GM21528 (cell line): ENCODE data around the gene FOXO3.

Experiments used
- ATAC-seq: cut with Tn5 transposase; IDR thresholded peaks from one replicate; pipeline ENCODE4 v1.9.1; 2021; ENCODE audit warnings: mild to moderate bottlenecking, moderate library complexity; ENCODE audit not compliant: unreplicated experiment, low FRiP score

The FOXO3 gene

DNA sequence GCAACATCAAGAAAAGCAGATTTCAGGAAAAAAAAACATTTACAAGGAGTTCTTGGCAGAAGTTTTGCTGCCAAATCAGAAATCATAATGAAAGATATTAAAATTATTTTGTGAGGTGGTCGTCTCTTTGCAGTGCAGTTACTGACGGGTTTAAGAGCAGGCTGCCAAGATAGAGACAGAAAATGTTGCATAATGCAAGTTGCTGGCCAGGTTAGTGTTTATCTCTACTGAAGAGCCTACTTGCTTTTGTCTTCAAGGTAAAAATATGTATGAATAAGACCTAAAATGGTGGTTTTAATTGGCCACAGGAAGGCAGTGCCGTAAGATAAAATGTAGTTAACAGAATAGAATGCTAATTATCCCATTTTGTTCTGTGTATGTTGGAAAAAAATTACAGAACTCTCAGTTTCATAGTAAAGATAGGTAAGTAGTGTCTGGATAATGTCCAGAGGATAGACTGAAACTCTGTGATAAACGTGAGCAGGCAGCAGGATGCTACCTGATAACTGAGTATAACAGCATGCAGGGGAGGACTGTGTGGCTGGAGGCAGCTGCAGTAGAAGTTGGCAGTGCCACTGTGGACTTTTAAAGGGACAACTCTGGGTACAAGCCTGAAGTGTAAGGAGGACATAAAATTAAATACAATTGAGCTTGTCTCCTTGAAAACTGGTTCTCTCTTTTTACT is 13.9 kb downstream of the FOXO3 start:
- no peak for ATAC-seq

DNA sequence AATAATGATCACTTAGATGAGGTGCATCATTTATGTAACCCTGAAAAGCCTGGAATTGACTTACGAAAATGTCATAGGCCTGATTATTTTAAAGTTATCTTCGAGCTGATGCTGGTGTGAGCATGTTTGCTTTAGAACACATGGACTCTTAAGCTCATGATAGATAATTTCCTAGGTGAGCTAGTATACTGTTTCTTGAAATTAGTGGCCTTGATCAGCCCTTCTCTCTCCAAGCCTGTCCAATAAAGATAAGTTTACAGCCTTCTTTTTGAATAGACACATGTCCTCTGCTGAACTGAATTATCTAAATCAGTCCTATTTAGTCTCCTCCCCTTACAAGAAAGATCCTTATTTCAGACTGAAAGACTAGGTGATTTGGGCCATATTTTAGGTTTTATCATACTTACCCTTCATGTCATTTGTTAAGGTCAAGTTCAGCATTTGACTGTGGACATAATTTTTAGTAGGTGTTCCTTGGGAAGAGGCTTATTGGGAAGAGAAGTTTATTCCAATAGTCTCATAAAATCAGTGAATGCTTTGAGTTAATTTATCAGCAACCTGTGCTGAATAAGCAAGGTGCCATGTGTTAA is 15.3 kb downstream of the FOXO3 start:
- ATAC-seq: no peak

- ATAC-seq: no peak
Measured at GRCh38 chr6:108576709-108577108, 16.0 kb downstream of the FOXO3 start.

DNA sequence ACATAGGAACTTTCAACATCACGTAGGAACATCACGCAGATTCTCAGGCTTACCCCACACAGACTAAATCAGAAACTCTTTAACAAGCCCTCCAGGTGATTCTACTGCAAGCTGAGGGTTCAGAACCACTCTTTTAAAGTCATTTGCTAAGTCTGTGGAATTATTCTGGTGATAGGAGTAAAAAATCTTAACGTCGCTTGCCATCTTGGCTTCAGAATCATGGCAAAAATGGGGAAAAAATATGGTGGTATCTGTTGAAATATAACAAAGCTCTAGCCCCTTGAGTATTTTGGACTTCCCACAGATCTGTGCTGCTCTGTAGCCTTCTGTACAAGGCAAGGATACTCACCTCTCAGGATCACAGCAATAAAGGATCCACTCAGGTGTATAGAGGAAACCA is 17.4 kb downstream of the FOXO3 start:
- no peak for ATAC-seq

DNA sequence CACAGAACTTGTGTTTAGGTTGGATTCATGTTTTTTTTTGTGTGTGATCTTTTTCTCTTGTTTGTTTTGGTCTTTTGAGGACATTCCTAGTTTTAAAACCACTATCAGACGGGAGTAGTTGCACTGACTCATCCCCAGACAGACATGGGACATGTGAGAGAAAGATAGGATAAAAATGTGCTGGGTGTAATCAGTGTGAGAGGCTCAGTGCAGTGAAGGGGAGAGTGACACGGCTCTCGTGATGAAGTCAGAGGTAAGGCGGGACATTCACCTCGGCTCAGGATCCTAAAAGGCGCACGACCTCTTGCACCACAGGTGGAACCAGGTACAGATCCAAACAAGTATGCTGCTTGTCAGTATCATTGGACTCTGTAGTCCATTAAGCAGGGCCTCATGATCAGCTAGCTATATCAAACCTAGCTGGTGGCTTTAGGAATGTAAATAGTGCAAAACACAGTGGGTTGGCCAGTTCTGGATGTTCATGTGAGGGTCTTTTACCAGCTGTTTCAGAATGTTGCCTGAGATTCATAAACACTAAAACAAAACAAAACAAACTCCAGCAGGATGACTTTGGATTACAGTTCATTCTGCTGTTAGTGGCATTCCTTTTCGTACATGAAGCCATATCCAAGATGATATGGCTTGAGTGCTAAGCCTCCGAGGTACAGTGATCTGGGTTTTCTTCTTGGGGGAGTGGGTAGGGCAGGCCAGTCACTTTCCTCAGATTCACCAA is 18.0 kb downstream of the FOXO3 start:
- no peak for ATAC-seq

- ATAC-seq: no peak
Measured at GRCh38 chr6:108579328-108579721, 18.6 kb downstream of the FOXO3 start.

- ATAC-seq: no peak
Measured at GRCh38 chr6:108580646-108581045, 19.9 kb downstream of the FOXO3 start.

DNA sequence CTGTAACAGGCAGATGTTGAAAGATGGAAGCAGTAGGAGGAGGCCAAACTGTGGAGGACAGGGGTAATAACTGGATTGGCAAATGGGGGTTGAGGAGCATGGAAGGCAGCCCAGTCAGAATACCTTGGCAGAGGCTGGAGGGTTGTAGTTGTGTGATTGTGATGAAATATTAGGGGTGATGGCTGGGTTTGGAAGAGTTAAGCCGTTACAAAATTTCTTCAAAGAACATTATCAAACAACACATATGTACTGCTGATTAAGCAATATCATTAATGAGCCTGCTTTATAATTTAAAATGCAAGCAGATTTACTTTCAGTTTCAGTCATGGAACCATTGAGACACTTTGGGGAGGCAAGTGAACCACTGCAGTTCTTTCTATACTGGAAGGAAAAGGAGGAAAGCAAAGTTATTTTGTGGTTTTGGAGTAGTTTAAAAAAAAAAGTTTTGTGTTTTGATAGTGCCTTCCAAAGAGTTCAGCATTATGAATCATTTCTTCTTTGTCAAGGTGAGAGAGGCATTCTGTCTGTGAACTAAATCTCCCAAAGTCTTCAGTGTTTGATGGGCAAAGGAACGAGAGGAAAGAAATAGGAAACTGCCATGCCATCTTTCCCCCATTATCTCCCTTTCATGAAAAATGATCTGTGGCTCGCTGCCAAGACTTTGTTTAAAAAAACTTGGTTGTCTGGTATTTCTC is 20.7 kb downstream of the FOXO3 start:
- ATAC-seq: no peak

DNA sequence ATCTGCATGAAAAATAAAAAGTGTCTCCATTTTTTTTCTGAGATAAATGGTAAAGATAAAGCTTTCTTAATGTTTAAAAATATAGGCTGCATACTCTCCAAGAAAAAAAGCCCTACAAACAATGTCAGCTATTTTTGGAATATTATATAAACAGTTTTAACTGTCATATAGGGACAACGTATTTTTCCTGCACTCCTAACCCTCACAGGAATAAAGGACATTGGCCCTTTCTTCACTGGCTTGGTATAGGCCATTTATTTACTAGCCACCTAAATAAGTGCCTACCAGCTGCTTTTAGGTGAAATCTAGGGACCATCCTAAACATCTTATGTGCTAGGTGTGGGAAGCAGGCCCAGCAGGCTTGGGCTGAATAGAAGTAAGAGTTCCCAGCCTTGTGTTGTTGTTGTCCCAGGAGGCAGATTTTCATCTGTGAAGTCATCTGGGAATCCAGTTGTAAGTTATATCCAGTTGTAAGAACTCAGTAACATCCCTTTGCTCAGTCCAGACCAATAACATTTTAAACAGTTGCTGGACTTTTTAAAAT is 21.3 kb downstream of the FOXO3 start:
- no peak for ATAC-seq

GRCh38 chr6:108582618-108583017 is 21.9 kb downstream of the FOXO3 start:
- no peak for ATAC-seq

- ATAC-seq: no peak
Measured at GRCh38 chr6:108584323-108584722, 23.6 kb downstream of the FOXO3 start.

GRCh38 chr6:108585359-108585758 is 24.6 kb downstream of the FOXO3 start:
- no peak for ATAC-seq

- no peak for ATAC-seq
Measured at GRCh38 chr6:108585921-108586536, 25.3 kb downstream of the FOXO3 start.

DNA sequence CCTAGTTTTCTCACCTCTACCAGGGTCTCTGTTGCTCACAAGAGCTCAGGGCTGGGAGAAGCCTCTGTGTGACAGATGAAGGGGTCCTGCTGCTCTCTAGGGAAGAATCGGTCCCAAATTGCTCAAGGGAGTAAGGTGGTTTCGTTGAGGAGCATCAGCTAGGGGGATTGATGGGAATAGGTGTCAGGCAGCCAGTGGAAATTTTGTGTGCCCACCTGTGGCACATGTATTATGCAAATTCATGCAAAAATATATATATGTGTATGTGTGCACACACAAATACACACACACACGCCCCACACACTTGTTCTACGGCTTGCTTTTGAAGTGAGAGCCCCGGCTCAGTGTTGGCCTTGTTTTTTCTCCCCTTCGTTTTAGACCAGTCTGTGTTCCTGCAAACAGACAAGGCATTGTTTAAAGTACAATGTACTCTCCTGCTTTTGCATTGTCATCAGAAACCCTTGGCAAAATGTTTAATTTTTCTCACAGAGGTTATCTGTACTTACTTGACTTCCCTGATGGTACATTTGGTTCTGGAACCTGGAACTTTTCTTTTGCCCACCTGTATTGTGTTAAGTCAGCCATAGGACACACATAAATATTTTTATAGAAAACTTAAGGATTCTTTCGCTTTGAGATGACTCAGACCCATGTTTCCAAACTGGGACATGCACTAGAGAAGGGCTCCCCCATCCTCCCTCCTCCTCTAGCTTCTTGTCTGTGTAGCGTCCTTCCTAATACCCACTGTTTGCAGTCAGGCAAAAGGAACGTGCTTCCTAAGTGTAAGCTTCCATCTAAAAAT is 26.7 kb downstream of the FOXO3 start:
- no peak for ATAC-seq

DNA sequence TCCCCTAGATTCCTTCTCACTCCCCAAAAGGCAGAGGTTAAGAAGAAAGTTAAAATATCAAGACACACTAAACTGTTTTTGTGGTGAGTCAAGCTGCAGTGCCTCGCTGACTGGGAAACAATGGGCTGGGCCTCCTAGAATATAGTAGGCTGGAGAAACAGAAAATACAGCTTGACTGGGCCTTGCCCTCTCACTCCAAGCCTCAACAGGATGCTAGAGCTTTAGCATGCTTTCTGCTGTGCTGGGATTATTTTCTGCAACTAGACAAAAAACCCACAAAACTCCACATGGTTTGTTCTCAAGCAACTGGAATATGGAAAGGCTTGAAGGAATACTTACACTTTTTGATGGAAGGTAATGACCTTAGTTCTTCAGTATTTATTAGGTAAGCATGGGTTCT is 27.9 kb downstream of the FOXO3 start:
- no peak for ATAC-seq

DNA sequence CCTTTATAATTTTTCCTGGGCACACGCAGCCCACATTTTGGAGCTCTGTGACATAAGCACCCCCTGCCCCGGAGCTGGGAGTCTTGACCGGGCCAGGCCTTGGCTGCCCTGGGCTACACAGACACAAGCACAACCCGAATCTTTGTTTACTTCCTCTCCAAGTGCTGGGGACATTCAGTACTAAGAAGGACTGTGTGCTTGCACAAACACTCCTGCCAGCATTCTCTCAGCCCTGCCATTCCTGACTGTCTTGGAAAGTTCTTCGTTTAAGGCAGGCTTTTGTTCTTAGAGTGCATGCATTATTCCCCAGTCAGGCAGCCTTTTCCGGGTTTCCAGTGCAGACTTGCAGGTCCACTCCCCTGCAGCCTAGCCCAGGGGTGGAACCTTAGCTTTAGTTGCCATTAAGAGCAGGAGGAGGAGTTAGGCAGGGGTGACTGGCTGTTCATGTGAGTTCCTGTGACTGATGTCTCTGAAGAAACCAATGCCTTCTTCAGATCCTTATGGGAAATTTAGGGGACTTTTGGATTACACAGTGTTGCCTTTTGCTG is 28.6 kb downstream of the FOXO3 start:
- ATAC-seq: no peak

DNA sequence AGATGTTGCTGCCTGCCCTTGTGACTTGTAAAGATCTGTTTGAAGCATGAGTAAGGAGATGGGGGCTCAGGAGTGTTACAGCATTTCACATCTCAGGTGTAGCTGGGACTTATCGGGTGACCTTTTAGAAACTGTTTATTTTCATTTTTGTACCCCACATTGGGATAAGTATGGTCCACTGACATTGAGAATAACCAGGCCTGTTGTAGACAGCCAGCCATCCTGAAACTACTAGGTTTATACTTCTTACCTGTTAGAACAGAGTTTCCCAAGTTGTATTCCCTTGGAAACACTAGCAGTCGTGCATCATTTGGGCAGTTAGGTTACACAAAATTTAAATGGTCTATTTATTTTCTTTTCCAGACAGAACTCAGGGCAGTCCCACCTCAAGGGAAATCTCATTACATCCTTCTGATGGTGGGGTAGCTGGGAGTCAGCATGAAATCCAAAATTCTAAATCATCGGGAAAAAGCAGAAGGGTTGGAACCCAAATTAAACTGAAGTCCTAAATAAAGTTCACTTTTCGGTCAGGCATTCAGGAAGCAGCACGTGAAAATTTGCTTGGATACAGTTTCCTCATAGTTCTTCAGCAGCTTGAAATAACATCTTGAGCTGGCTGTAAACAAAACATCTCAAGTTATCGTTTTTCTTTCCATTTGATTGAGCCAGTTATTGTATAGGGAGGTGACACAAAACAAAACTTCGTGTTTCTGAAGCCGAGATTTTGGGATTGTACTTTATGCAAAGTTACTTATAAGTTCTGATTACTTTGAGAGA is 30.5 kb downstream of the FOXO3 start:
- ATAC-seq: no peak

DNA sequence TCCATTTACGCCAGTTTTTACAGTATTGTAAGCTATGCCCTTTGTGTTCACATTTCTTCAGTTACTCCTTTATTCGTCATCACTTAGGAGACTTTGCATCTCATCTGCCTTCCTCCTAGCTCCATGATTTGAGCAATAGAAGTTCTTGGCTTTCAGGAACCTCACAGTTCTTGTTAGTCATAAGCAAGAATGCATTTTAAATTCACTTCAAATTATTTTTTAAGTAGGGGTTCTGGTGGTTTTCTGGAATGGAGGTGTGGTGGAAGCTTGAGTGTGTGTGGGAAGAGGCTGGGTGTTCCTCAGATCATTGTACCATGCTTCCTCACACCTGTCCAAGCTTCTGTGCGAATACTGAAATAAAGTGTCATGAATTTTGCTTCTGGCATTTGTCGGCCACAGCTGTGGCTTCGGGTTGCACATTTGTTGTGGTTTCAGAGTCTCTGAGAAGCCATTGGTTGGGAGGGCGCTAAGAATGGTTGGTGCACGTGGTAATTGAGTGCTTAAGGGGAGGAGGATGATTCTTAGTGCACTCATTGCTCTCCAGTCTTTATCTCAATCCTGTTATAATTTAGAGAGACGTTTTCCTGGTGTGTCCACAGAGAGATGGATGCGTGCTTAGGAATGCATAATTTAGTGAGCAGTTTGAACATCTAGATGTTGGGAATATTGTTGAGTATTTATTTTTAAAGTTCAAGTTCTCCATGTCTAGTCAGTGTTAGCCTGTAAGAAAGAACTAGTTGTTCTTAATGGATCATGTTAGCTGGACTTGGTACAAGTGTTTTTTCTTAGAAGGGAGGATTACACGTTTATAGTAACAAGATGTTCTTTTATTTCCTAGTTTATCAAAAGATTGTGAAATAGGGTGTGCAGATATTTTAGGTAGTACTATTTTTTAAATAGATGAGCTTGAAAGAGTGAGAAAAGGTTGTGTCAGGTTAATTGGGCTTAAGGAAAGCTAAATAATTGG is 31.9 kb downstream of the FOXO3 start:
- peak; percentile 77 for ATAC-seq
